B cell (primary cell): ENCODE results near the gene DENND2C. TPM values are rescaled to one million over a fixed set of nuclear protein-coding genes. Genes with fewer than 3 reads are reported as not detected.

Experiments
- ATAC-seq: fragments of 200-7000 bp; cut with Tn5 transposase; one replicate; pipeline ENCODE4 v1.10.0; 2021; ENCODE audit warnings: low read depth, mild to moderate bottlenecking, moderate number of reproducible peaks, moderate library complexity
- CTCF ChIA-PET: fragments of 350-600 bp; sonication (Branson Sonifier 250); formaldehyde crosslinking; loops from one replicate; lab custom pipeline; 2021; ENCODE audit warnings: antibody characterized with exemption, inconsistent platforms; lab: Charles Lee
- POLR2A ChIA-PET: fragments of 350-600 bp; sonication (Branson Sonifier 250); formaldehyde crosslinking; loops from one replicate; lab custom pipeline; 2021; ENCODE audit warnings: antibody characterized with exemption; lab: Charles Lee
- DNase-seq: peaks from one replicate; pipeline ENCODE4 v3.0.0; 2013
- H2AFZ ChIP-seq: 2 replicates; pipeline ENCODE4 v1.6.1; 2012; ENCODE audit warnings: mild to moderate bottlenecking, low read depth, low read length; ENCODE audit not compliant: insufficient read depth, poor library complexity, severe bottlenecking
- H3K27ac ChIP-seq, 2 donors: 1 replicate in 1 of 2; 2 replicates in 1 of 2; pipeline ENCODE4 v1.5.1; 2012 to 2013; ENCODE audit warnings: low read length in 2 of 2, mild to moderate bottlenecking in 2 of 2, moderate library complexity in 1 of 2
- H3K27me3 ChIP-seq, 4 experiments: fragments of 200-600 bp in 1 of 4; sonication (generic) in 1 of 4; replicated peaks in 1 of 4; 1 replicate in 2 of 4; 2 replicates in 2 of 4; pipeline versions ENCODE4 v1.6.1 to v1.7.0; 2013 to 2016; ENCODE audit warnings: low read length in 3 of 4, mild to moderate bottlenecking in 2 of 4, mixed read lengths in 1 of 4, moderate library complexity in 1 of 4; ENCODE audit not compliant: insufficient read depth in 4 of 4, control insufficient read depth in 3 of 4; ENCODE audit errors: control extremely low read depth in 1 of 4
- H3K36me3 ChIP-seq, 2 experiments: replicated peaks in 1 of 2; 1 replicate in 1 of 2; 2 replicates in 1 of 2; pipeline versions ENCODE4 v1.6.1 to v1.7.1; 2013; ENCODE audit warnings: low read length in 1 of 2; ENCODE audit not compliant: insufficient read depth in 2 of 2, control insufficient read depth in 1 of 2; ENCODE audit errors: control extremely low read depth in 1 of 2, extremely low read depth in 1 of 2
- H3K4me1 ChIP-seq, 2 donors: fragments of 200-600 bp in 1 of 2; sonication (generic) in 1 of 2; 1 replicate in 1 of 2; 2 replicates in 1 of 2; pipeline versions ENCODE4 v1.5.1 to v1.6.1; 2013 to 2017; ENCODE audit warnings: low read length in 2 of 2; ENCODE audit not compliant: control insufficient read depth in 2 of 2, insufficient read depth in 2 of 2
- H3K4me2 ChIP-seq: replicated peaks from 2 replicates; pipeline ENCODE3; 2012; ENCODE audit warnings: mild to moderate bottlenecking, low read depth, low read length; ENCODE audit not compliant: poor library complexity, severe bottlenecking
- H3K4me3 ChIP-seq, 5 experiments: fragments of 200-600 bp in 1 of 5; sonication (generic) in 1 of 5; 1 replicate in 3 of 5; 2 replicates in 2 of 5; pipeline versions ENCODE4 v1.5.1 to v1.7.0; 2011 to 2016; ENCODE audit warnings: low read length in 4 of 5, mild to moderate bottlenecking in 4 of 5, low read depth in 2 of 5, control low read depth in 1 of 5, moderate library complexity in 1 of 5; ENCODE audit not compliant: insufficient read depth in 1 of 5; ENCODE audit errors: control extremely low read depth in 1 of 5, extremely low read depth in 1 of 5
- H3K79me2 ChIP-seq: fragments of 200-600 bp; sonication (generic); one replicate; pipeline ENCODE4 v1.6.0; 2016; ENCODE audit warnings: low read length; ENCODE audit not compliant: control insufficient read depth, insufficient read depth
- H3K9ac ChIP-seq: fragments of 200-600 bp; sonication (generic); 2 replicates; pipeline ENCODE4 v1.6.1; 2017; ENCODE audit warnings: mild to moderate bottlenecking, low read length, moderate library complexity
- H3K9me3 ChIP-seq, 3 donors: one replicate each; pipeline versions ENCODE4 v1.6.1 to v1.7.1; 2013; ENCODE audit warnings: low read length in 2 of 3; ENCODE audit not compliant: control insufficient read depth in 2 of 3, insufficient read depth in 1 of 3; ENCODE audit errors: control extremely low read depth in 1 of 3
- H4K20me1 ChIP-seq: 2 replicates; pipeline ENCODE4 v1.6.0; 2012; ENCODE audit warnings: mild to moderate bottlenecking, low read length; ENCODE audit not compliant: insufficient read depth, control insufficient read depth, poor library complexity, severe bottlenecking
- H3K27ac Mint-ChIP-seq: one replicate; pipeline ENCODE4 v1.8.0; 2021; ENCODE audit warnings: mixed read lengths
- H3K27me3 Mint-ChIP-seq: one replicate; pipeline ENCODE4 v1.8.0; 2021; ENCODE audit warnings: mixed read lengths
- H3K4me1 Mint-ChIP-seq: one replicate; pipeline ENCODE4 v1.8.0; 2021; ENCODE audit warnings: mixed read lengths
- H3K4me3 Mint-ChIP-seq: one replicate; pipeline ENCODE4 v1.8.0; 2021; ENCODE audit warnings: mixed read lengths
- H3K9me3 Mint-ChIP-seq: one replicate; pipeline ENCODE4 v1.8.0; 2022; ENCODE audit warnings: mixed read lengths; ENCODE audit not compliant: insufficient read depth
- CTCF ChIP-seq: fragments of 200-600 bp; IDR thresholded peaks from one replicate; pipeline ENCODE4 v1.8.0; 2022; ENCODE audit warnings: antibody characterized with exemption, mild to moderate bottlenecking
- EZH2 ChIP-seq: IDR thresholded peaks from 2 replicates; pipeline ENCODE4 v1.6.1; 2012; ENCODE audit warnings: borderline replicate concordance, low read depth, mild to moderate bottlenecking, moderate library complexity, low read length; ENCODE audit not compliant: insufficient read depth, poor library complexity, severe bottlenecking
- WGBS: methylation state at CpG from one replicate; pipeline ENCODE4 v1.1.5; 2013; ENCODE audit warnings: missing lambda C conversion rate; ENCODE audit not compliant: insufficient coverage; 5-methylcytosine and 5-hydroxymethylcytosine counted together
- intact Hi-C: fragments of 100-400 bp; cut with micrococcal nuclease; formaldehyde crosslinking; loops from one replicate; pipeline ENCODE4 v1.10.0; 2022
- polyA plus RNA-seq: library from polyadenylated mRNA; depleted of rRNA; stranded (reverse); fragments of >200 nt; gene quantifications from 2 replicates; pipeline ENCODE4 v1.2.3, GENCODE V29; 2012
- total RNA-seq, 2 donors: library from RNA; stranded (reverse); fragments of 120-200 nt in 1 of 2; gene quantifications; 1 replicate in 1 of 2; 2 replicates in 1 of 2; pipeline versions ENCODE4 v1.2.3 to v1.2.4, GENCODE V29; 2013 to 2022

Gene DENND2C
- total and polyA plus RNA-seq, 2 donors (not counting 1 experiment from before 2014, with no cell fraction given): 0.18 to 0.76 TPM

- Histone ChIP-seq H3K4me2 (peak overlapping the region; percentile 91), H3K27me3 (no peaks in the 10 kb centered on the region), H3K36me3 (no peaks in the 10 kb centered on the region), H3K9ac (peak overlapping the region; percentile 74), H4K20me1 (no peaks in the 10 kb centered on the region), H3K4me1 (peaks cover 6 to 14% of the 10 kb centered on the region in 2 donors), H3K27ac (no peak overlapping the region), H3K4me3 (peak overlapping the region; percentile 53 to 84 (median 72)), H3K9me3 (no peaks in the 10 kb centered on the region), H2AFZ (peak overlapping the region; percentile 93), H3K79me2 (no peaks in the 10 kb centered on the region)
- ChIA-PET CTCF (no interaction called here), POLR2A (interaction anchor here (1.3 kb wide), 2 partner anchors 47 to 158 kb away, joined by 3 to 4 read pairs; partner anchors contain the start of gene TRIM33)
- TF ChIP-seq CTCF (no peak), EZH2 (no peak)
- Mint-ChIP-seq H3K4me1 (peaks cover 14% of the 10 kb centered on the region), H3K27me3 (peaks cover 33% of the 10 kb centered on the region), H3K4me3 (peak overlapping the region; percentile 99), H3K27ac (no peak overlapping the region), H3K9me3 (no peaks in the 10 kb centered on the region)
- DNase-seq (no peak), ATAC-seq (no peak)
- WGBS: 82% methylated on average over 4 of the region's 13 CpGs
- intact Hi-C loops: no loop called here
Measured at GRCh38 chr1:114668784-114669561, 876 bp downstream of the DENND2C start.

- Histone ChIP-seq H3K36me3 (no peaks in the 10 kb centered on the region), H4K20me1 (no peaks in the 10 kb centered on the region), H2AFZ (no peak overlapping the region), H3K4me2 (no peak overlapping the region), H3K27me3 (no peaks in the 10 kb centered on the region), H3K4me1 (peaks cover 6 to 14% of the 10 kb centered on the region in 2 donors), H3K79me2 (no peaks in the 10 kb centered on the region), H3K4me3 (no peak overlapping the region), H3K9me3 (no peaks in the 10 kb centered on the region), H3K9ac (no peak overlapping the region), H3K27ac (no peak overlapping the region)
- WGBS: 100% methylated on average over 1 of the region's 4 CpGs
- Mint-ChIP-seq H3K27ac (no peak overlapping the region), H3K4me1 (peaks cover 14% of the 10 kb centered on the region), H3K27me3 (peaks cover 29% of the 10 kb centered on the region), H3K9me3 (no peaks in the 10 kb centered on the region), H3K4me3 (no peak overlapping the region)
- no peak for ATAC-seq
- CTCF ChIA-PET: interaction anchor here (0.7 kb wide), 1 partner anchor 256 kb away, joined by 3 read pairs; no protein-coding TSS in a partner anchor
- no peak for DNase-seq
- no peak for TF ChIP-seq CTCF
- TF ChIP-seq EZH2: no peak
- POLR2A ChIA-PET: interaction anchor here (0.6 to 1.3 kb wide), 2 partner anchors 83 to 158 kb away, joined by 3 to 4 read pairs; partner anchors contain the start of gene TRIM33
- intact Hi-C loops: no loop called here
Measured at GRCh38 chr1:114668373-114668772, 1.5 kb downstream of the DENND2C start.
